Thymus (tissue), 11 donors: Measurements from ENCODE around the gene RAB42. TPM values are rescaled to one million over a fixed set of nuclear protein-coding genes. Genes with fewer than 3 reads are reported as not detected.
"Not testable (repeated sequence)": the region's sequence is repeated elsewhere in the genome, so short reads cannot be mapped to it uniquely, and the experiment has no call there.

Source experiments
- DNase-seq, 9 donors: peaks; one replicate each; pipeline ENCODE4 v3.0.0-alpha.2; 2013; ENCODE audit warnings: low spot score in 9 of 9, low read depth in 6 of 9, missing footprints in 1 of 9
- H3K27ac ChIP-seq, 2 donors: one replicate each; pipeline ENCODE4 v1.5.1; 2013; ENCODE audit warnings: control low read depth in 1 of 2, low read depth in 1 of 2, low read length in 1 of 2, mild to moderate bottlenecking in 1 of 2, moderate library complexity in 1 of 2
- H3K27me3 ChIP-seq, 2 donors: one replicate each; pipeline ENCODE4 v1.5.1; 2013; ENCODE audit warnings: low read length in 1 of 2; ENCODE audit not compliant: control insufficient read depth in 2 of 2, insufficient read depth in 1 of 2
- H3K36me3 ChIP-seq, 2 donors: one replicate each; pipeline ENCODE4 v1.5.1; 2013; ENCODE audit warnings: low read length in 1 of 2, mild to moderate bottlenecking in 1 of 2, moderate library complexity in 1 of 2; ENCODE audit not compliant: control insufficient read depth in 2 of 2, insufficient read depth in 2 of 2
- H3K4me1 ChIP-seq, 2 donors: one replicate each; pipeline ENCODE4 v1.5.1; 2013; ENCODE audit warnings: low read length in 2 of 2; ENCODE audit not compliant: control insufficient read depth in 2 of 2, insufficient read depth in 2 of 2
- H3K4me3 ChIP-seq, 2 donors: one replicate each; pipeline ENCODE4 v1.5.1; 2013; ENCODE audit warnings: low read length in 2 of 2, control low read depth in 1 of 2, mild to moderate bottlenecking in 1 of 2
- H3K9me3 ChIP-seq, 2 donors: one replicate each; pipeline ENCODE4 v1.5.1; 2013; ENCODE audit warnings: low read length in 1 of 2, mild to moderate bottlenecking in 1 of 2; ENCODE audit not compliant: control insufficient read depth in 2 of 2, insufficient read depth in 1 of 2
- WGBS: extraction: QIAGEN DNeasy Blood & Tissue Kit; methylation state at CpG from one replicate; pipeline ENCODE4 v1.1.7; 2013; 5-methylcytosine and 5-hydroxymethylcytosine counted together
- polyA plus RNA-seq: library from polyadenylated mRNA; stranded (reverse); fragments of 200-250 nt; gene quantifications from one replicate; pipeline ENCODE4 v1.2.3, GENCODE V29; 2013
- total RNA-seq: library from RNA; stranded (reverse); fragments of 120-200 nt; gene quantifications from one replicate; pipeline ENCODE4 v1.2.4, GENCODE V29; 2013
- donor health status: healthy.

The RAB42 gene
- total and polyA plus RNA-seq, 2 donors = 18.6 to 51.5 TPM

- Histone ChIP-seq H3K9me3 (no peaks in the 10 kb centered on the region), H3K4me3 (no peak overlapping the region), H3K4me1 (peaks cover 5 to 23% of the 10 kb centered on the region in 2 donors), H3K27ac (no peak overlapping the region), H3K36me3 (peaks cover 23 to 43% of the 10 kb centered on the region in 2 donors), H3K27me3 (peaks cover 0 to 8% of the 10 kb centered on the region in 2 donors)
- 95% methylated on average over 1 of the region's 1 CpG for WGBS
- no peak for DNase-seq
Observed at GRCh38 chr1:28579401-28579800, 12.7 kb upstream of the RAB42 start.

DNA sequence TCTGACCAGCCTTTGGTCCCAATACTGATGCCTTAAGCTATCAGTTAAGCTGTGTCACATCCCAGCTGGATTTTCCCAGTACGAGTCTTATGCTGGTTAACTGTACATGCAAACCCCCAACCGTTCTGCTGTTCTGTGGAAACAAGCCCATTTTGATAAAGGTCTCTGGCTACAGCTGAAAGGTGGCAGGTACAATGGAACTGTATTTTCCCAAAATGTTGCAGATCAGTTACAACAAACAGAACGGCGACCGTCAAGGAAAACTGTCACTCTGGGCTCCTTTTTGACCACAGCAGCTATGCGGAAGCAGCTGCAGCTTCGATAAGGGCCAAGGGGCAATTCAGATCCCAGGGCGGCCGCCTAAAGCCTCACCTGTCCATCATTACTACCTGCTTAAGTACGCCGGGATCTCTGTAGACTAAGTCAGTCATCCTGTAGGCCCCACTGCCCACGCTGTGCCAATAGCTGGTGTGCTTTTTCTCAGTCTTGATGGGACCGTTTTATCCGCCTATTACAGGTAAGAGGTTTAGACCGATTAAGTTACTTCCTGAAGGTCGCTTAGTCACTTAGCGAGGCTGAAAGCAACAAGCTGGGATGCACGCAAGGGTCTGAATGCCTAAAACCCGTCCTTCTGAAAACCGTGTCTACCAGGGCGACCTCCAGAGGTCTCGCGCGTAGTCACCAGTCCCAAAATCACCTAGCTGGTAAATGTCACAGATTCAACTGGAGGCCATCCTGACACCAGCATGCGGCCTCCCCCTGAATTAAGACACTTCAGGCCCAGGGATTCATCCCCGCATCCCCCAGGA is 11.1 kb upstream of the RAB42 start:
- peaks cover 5 to 23% of the 10 kb centered on the region in 2 donors for H3K4me1 ChIP-seq
- under 1% methylated on average over 26 of the region's 26 CpGs for WGBS
- H3K27ac ChIP-seq = peak overlapping the region; percentile 83 to 89

GRCh38 chr1:28581531-28582247 is 10.4 kb upstream of the RAB42 start:
- WGBS = under 1% methylated on average over 75 of the region's 75 CpGs
- Histone ChIP-seq H3K9me3 (no peaks in the 10 kb centered on the region), H3K27me3 (peaks cover 0 to 8% of the 10 kb centered on the region in 2 donors), H3K4me3 (peak overlapping the region; percentile 72 to 92), H3K4me1 (peaks cover 5 to 23% of the 10 kb centered on the region in 2 donors), H3K27ac (peak overlapping the region; percentile 83 to 89), H3K36me3 (peaks cover 19 to 39% of the 10 kb centered on the region in 2 donors)
- DNase-seq = peak; percentile 90 to 97 (median 93)

More for the DNA sequence above, 11.1 kb upstream of the RAB42 start:
- Histone ChIP-seq H3K27me3 (peaks cover 0 to 8% of the 10 kb centered on the region in 2 donors), H3K9me3 (no peaks in the 10 kb centered on the region), H3K36me3 (peaks cover 20 to 40% of the 10 kb centered on the region in 2 donors), H3K4me3 (peak overlapping the region; percentile 72 to 92)
- peak in 8 of 9 donors; percentile 44 to 78 (median 58) for DNase-seq

DNA sequence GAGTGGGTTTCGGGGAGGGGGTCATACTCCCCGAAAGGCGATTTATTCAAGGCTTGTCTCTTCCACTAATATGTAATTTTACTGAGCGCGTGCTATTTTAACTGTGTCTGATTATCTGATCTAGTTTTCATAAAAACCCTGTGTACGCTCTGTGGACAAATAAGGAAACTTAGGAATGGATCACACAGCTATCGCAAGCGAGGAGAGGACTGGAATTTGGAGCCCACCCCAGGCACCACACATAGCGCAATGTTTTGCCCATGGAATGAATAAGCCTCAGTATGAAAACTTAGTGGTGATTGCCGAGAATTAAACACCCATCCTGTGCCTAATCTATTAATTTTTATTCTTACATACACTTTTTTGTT is 9.8 kb upstream of the RAB42 start:
- Histone ChIP-seq H3K4me1 (peaks cover 5 to 23% of the 10 kb centered on the region in 2 donors), H3K9me3 (no peaks in the 10 kb centered on the region), H3K27ac (peak overlapping the region; percentile 18 to 38), H3K36me3 (peaks cover 14 to 34% of the 10 kb centered on the region in 2 donors), H3K27me3 (peaks cover 0 to 8% of the 10 kb centered on the region in 2 donors), H3K4me3 (peak overlapping the region; percentile 72 to 92)
- no peak for DNase-seq
- 4% methylated on average over 10 of the region's 10 CpGs for WGBS

DNA sequence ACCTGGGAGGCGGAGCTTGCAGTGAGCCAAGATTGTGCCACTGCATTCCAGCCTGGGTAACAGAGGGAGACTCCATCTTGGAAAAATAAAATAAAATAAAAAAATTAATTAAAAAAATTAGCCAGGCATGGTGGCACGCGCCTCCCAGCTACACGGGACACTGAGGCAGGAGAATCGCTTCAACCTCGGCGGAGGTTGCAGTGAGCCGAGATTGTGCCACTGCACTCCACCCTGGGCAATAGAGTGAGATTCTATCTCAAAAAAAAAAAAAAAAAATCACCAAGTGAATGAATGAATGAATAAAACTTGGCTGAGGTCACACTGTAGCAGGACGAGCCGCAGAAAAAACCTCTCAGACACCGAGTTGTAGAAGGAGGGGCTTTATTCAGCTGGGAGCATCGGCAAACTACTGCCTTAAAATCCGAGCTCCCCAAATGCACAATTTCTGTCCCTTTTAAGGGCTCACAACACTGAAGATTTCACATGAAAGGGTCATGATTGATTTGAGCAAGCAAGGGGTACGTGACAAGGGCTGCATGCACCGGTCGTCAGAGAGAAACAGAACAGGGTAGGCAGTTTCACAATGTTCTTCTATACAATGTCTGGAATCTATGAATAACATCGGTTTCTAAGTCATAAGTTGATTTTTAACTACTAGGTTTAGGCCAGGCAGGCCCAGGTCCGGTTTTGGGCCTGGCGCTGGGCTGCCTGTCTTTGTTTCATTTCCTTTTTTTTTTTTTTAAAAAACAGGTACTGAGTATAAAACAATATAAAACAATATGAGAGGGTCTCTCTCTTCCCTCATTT is 5.3 kb upstream of the RAB42 start:
- peaks cover 0 to 11% of the 10 kb centered on the region in 2 donors for H3K4me1 ChIP-seq
- H3K27ac ChIP-seq, DNase-seq, H3K36me3 ChIP-seq, H3K4me3 ChIP-seq, H3K9me3 ChIP-seq: not testable (repeated sequence)
- H3K27me3 ChIP-seq = peaks cover 0 to 13% of the 10 kb centered on the region in 2 donors
- 96% methylated on average over 19 of the region's 19 CpGs for WGBS

GRCh38 chr1:28592321-28593071 is 431 bp downstream of the RAB42 start:
- DNase-seq = no peak
- H3K27ac ChIP-seq = peak overlapping the region; percentile 52 to 62
- no peaks in the 10 kb centered on the region for H3K9me3 ChIP-seq
- peaks cover 0 to 19% of the 10 kb centered on the region in 2 donors for H3K27me3 ChIP-seq
- H3K4me3 ChIP-seq = peak overlapping the region; percentile 36 to 55
- WGBS = 7% methylated on average over 81 of the region's 81 CpGs
- peaks cover 0 to 5% of the 10 kb centered on the region in 2 donors for H3K36me3 ChIP-seq
- peaks cover 5 to 11% of the 10 kb centered on the region in 2 donors for H3K4me1 ChIP-seq

DNA sequence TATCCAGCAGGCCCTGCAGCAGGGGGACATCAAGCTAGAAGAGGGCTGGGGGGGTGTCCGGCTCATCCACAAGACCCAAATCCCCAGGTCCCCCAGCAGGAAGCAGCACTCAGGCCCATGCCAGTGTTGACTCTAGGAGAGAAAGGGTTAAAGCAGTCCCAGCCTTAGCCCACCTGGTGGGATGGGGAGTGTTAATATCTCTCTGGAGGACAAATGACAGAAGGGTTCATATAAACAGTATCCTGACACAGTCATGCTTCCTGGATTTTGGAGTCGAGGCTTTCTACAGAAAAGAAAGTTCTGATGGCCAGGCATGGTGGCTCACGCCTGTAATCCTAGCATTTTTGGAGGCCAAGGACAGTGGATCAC is 1.9 kb downstream of the RAB42 start:
- peaks cover 0 to 19% of the 10 kb centered on the region in 2 donors for H3K27me3 ChIP-seq
- whole genome bisulfite sequencing = 94% methylated on average over 3 of the region's 3 CpGs
- H3K4me3 ChIP-seq, H3K9me3 ChIP-seq, DNase-seq, H3K36me3 ChIP-seq: not testable (repeated sequence)
- peaks cover 5 to 14% of the 10 kb centered on the region in 2 donors for H3K4me1 ChIP-seq
- H3K27ac ChIP-seq = peak overlapping the region in 1 of 2 donors; percentile 26

GRCh38 chr1:28594686-28595411 is 2.8 kb downstream of the RAB42 start:
- not testable (repeated sequence) for H3K9me3 ChIP-seq, H3K36me3 ChIP-seq, H3K4me3 ChIP-seq
- Histone ChIP-seq H3K4me1 (peaks cover 5 to 23% of the 10 kb centered on the region in 2 donors), H3K27me3 (peaks cover 0 to 19% of the 10 kb centered on the region in 2 donors), H3K27ac (peak overlapping the region; percentile 60 to 78)
- 96% methylated on average over 7 of the region's 7 CpGs for WGBS
- DNase-seq = peak in 1 of 9 donors; percentile 31
